GM12878 (cell line): Measurements from ENCODE around the gene MAP3K4.

Source experiments
- CBX5 ChIP-seq: sonication (generic); IDR thresholded peaks from 2 replicates; pipeline ENCODE4 v1.6.1; 2016; ENCODE audit warnings: low read depth, moderate library complexity, mild to moderate bottlenecking, inconsistent platforms
- CHD2 ChIP-seq: IDR thresholded peaks from 2 replicates; pipeline ENCODE4 v1.6.1; 2011; ENCODE audit warnings: low read depth, low read length, improper control_type of control experiment, borderline replicate concordance
- CREB1 ChIP-seq: IDR thresholded peaks from 2 replicates; pipeline ENCODE4 v1.6.1; 2012; ENCODE audit warnings: low read depth, mild to moderate bottlenecking, inconsistent platforms
- IKZF2 ChIP-seq, 2 experiments: fragments of 450-650 bp; IDR thresholded peaks; 2 replicates each; pipeline ENCODE4 v1.6.1; 2017; ENCODE audit warnings: mild to moderate bottlenecking in 2 of 2, moderate library complexity in 2 of 2
- POLR2A ChIP-seq: IDR thresholded peaks from 2 replicates; pipeline ENCODE4 v1.6.1; 2011; ENCODE audit warnings: low read depth, mild to moderate bottlenecking, low read length
- SMC3 ChIP-seq: IDR thresholded peaks from 2 replicates; pipeline ENCODE4 v1.6.1; 2011; ENCODE audit warnings: low read length, improper control_type of control experiment, borderline replicate concordance
- ZNF274 ChIP-seq: IDR thresholded peaks from one replicate; pipeline ENCODE4 v1.8.0; 2011; ENCODE audit not compliant: insufficient read length, insufficient read depth
- TF ChIP-seq, protein P1 (sequence below), 3 experiments: IDR thresholded peaks in 2 of 3; conservative IDR thresholded peaks in 1 of 3; 2 replicates each; pipeline ENCODE4 v1.5.1; 2011; ENCODE audit warnings: low read depth in 3 of 3, low read length in 3 of 3, mild to moderate bottlenecking in 3 of 3, control low read depth in 2 of 3, moderate library complexity in 2 of 3, inconsistent platforms in 1 of 3, mixed read lengths in 1 of 3; ENCODE audit not compliant: control insufficient read depth in 2 of 3, insufficient read depth in 1 of 3; ENCODE audit errors: extremely low read depth in 1 of 3

DNA sequence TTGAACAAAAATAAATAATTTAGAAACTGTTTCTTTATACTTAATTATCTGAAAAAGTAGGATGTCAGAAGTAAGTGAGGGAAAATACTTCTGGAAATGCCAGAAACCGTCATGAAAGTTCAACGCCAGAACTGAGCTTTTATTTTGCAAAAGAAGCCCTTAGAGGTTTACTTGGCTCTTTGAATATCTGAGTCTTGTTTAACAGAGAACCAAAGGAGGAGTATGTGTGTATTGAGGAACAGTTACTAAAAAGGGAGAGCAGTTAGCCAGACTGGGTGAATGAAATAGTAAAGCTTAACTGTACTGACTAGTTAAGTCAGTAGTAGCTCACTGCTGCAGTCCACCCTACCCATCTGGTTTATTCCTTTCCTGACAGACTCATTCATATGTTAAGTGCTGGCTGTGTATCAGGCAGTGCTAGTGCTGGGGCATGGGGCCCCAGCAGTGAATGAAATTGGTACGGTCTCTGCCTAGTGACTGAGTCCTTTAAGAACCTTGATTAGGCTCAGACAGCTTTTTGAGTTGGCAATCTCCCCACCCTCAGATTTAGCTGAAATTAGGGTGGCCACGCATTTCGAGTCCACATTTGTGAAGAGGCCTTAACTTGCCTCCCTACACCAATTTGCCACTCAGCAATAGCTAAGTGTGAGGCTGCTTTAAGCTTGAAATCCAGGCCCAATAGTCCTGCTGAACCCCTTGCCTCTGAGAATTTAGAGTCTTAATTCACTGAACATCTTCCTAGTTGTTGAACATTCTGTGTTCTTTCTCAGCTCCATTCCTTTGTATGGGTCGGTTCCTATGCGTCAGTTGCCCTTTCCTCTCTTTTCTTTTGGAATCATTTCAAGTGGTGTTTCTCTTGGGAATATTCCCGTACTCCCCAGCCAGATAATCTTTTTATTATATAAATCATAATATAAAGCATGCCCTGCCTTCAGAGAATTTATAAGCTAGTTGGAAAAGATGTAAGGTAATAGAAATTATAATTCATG is 20.2 kb downstream of the MAP3K4 start:
- TF ChIP-seq CBX5 (no peak), SMC3 (no peak), CHD2 (no peak), ZNF274 (no peak), POLR2A (no peak), CREB1 (no peak), IKZF2 (IDR thresholded peaks at IDR 0.05) (no peak)
- TF ChIP-seq, protein P1, sequence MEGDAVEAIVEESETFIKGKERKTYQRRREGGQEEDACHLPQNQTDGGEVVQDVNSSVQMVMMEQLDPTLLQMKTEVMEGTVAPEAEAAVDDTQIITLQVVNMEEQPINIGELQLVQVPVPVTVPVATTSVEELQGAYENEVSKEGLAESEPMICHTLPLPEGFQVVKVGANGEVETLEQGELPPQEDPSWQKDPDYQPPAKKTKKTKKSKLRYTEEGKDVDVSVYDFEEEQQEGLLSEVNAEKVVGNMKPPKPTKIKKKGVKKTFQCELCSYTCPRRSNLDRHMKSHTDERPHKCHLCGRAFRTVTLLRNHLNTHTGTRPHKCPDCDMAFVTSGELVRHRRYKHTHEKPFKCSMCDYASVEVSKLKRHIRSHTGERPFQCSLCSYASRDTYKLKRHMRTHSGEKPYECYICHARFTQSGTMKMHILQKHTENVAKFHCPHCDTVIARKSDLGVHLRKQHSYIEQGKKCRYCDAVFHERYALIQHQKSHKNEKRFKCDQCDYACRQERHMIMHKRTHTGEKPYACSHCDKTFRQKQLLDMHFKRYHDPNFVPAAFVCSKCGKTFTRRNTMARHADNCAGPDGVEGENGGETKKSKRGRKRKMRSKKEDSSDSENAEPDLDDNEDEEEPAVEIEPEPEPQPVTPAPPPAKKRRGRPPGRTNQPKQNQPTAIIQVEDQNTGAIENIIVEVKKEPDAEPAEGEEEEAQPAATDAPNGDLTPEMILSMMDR (IDR thresholded peaks at IDR 0.05 in 2 of 3, conservative IDR thresholded peaks at IDR 0.05 in 1 of 3; ENCODE audit: control insufficient read depth in 2 of 3, extremely low read depth in 1 of 3, insufficient read depth in 1 of 3, low read depth in 3 of 3, low read length in 3 of 3) = no peak
